CD14-positive monocyte (primary cell): ENCODE measurements around the gene TEKT1. TPM values are rescaled to one million over a fixed set of nuclear protein-coding genes. Genes with fewer than 3 reads are reported as not detected.
A peak's percentile ranks its signal among the peaks of the same experiment; 100 is the strongest.

Experiments
- DNase-seq, 3 donors: peaks; one replicate each; pipeline ENCODE4 v3.0.0-alpha.2; 2011 to 2022
- H2AFZ ChIP-seq: 2 replicates; pipeline ENCODE4 v1.6.0; 2012; ENCODE audit warnings: mild to moderate bottlenecking, low read depth, low read length, inconsistent platforms; ENCODE audit not compliant: insufficient read depth, poor library complexity, severe bottlenecking
- H3K27ac ChIP-seq, 2 donors: 1 replicate in 1 of 2; 2 replicates in 1 of 2; pipeline ENCODE4 v1.5.1; 2012 to 2013; ENCODE audit warnings: low read length in 2 of 2, control low read depth in 1 of 2, inconsistent platforms in 1 of 2, low read depth in 1 of 2, mild to moderate bottlenecking in 1 of 2
- H3K27me3 ChIP-seq, 2 donors: one replicate each; pipeline versions ENCODE4 v1.6.0 to v1.6.1; 2011 to 2013; ENCODE audit warnings: low read length in 2 of 2; ENCODE audit not compliant: control insufficient read depth in 2 of 2, insufficient read depth in 2 of 2
- H3K36me3 ChIP-seq, 2 donors: replicated peaks in 1 of 2; 1 replicate in 1 of 2; 2 replicates in 1 of 2; pipeline versions ENCODE4 v1.5.1 to v1.6.1; 2012 to 2013; ENCODE audit warnings: low read length in 2 of 2, control low read depth in 1 of 2, inconsistent platforms in 1 of 2, mild to moderate bottlenecking in 1 of 2; ENCODE audit not compliant: insufficient read depth in 2 of 2, control insufficient read depth in 1 of 2
- H3K4me1 ChIP-seq, 2 donors: 1 replicate in 1 of 2; 2 replicates in 1 of 2; pipeline versions ENCODE4 v1.5.1 to v1.6.1; 2012 to 2013; ENCODE audit warnings: low read length in 2 of 2, control low read depth in 1 of 2, inconsistent platforms in 1 of 2, mild to moderate bottlenecking in 1 of 2, moderate library complexity in 1 of 2; ENCODE audit not compliant: insufficient read depth in 2 of 2, control insufficient read depth in 1 of 2
- H3K4me2 ChIP-seq: replicated peaks from 2 replicates; pipeline ENCODE3; 2012; ENCODE audit warnings: low read length, moderate library complexity, mild to moderate bottlenecking; ENCODE audit not compliant: poor library complexity, severe bottlenecking; ENCODE audit errors: extremely low read depth
- H3K4me3 ChIP-seq, 3 experiments: fragments of 200-600 bp in 1 of 3; sonication (generic) in 1 of 3; replicated peaks in 1 of 3; 1 replicate in 2 of 3; 2 replicates in 1 of 3; pipeline ENCODE4 v1.5.1; 2011 to 2013; ENCODE audit warnings: low read length in 3 of 3, mild to moderate bottlenecking in 3 of 3, control low read depth in 2 of 3, low read depth in 2 of 3, inconsistent platforms in 1 of 3, moderate library complexity in 1 of 3
- H3K79me2 ChIP-seq: 2 replicates; pipeline ENCODE4 v1.6.0; 2012; ENCODE audit warnings: mild to moderate bottlenecking, control low read depth, inconsistent platforms, low read length, moderate library complexity; ENCODE audit not compliant: insufficient read depth
- H3K9ac ChIP-seq: 2 replicates; pipeline ENCODE4 v1.6.0; 2017; ENCODE audit warnings: low read length, mild to moderate bottlenecking; ENCODE audit not compliant: insufficient read depth, poor library complexity, severe bottlenecking
- H3K9me3 ChIP-seq, 2 donors: replicated peaks in 1 of 2; 1 replicate in 1 of 2; 2 replicates in 1 of 2; pipeline versions ENCODE4 v1.5.1 to v1.6.1; 2012 to 2013; ENCODE audit warnings: low read length in 2 of 2, control low read depth in 1 of 2; ENCODE audit not compliant: control insufficient read depth in 1 of 2, insufficient read depth in 1 of 2
- H4K20me1 ChIP-seq: 2 replicates; pipeline ENCODE4 v1.6.0; 2012; ENCODE audit warnings: mild to moderate bottlenecking, low read length, control low read depth, moderate library complexity; ENCODE audit not compliant: insufficient read depth
- H3K27ac Mint-ChIP-seq, 7 donors: one replicate each; pipeline ENCODE4 v1.8.0; 2020; ENCODE audit warnings: mild to moderate bottlenecking in 7 of 7, mixed read lengths in 7 of 7, moderate library complexity in 6 of 7, inconsistent platforms in 2 of 7
- H3K27me3 Mint-ChIP-seq, 3 donors: one replicate each; pipeline ENCODE4 v1.8.0; 2021 to 2022; ENCODE audit warnings: low read depth in 3 of 3, mild to moderate bottlenecking in 3 of 3, mixed read lengths in 3 of 3, moderate library complexity in 3 of 3, inconsistent platforms in 1 of 3
- H3K36me3 Mint-ChIP-seq, 2 donors: one replicate each; pipeline ENCODE4 v1.8.0; 2020; ENCODE audit warnings: mixed read lengths in 2 of 2, inconsistent platforms in 1 of 2, mild to moderate bottlenecking in 1 of 2
- H3K4me1 Mint-ChIP-seq: one replicate; pipeline ENCODE4 v1.8.0; 2020; ENCODE audit warnings: mild to moderate bottlenecking, mixed read lengths
- H3K4me3 Mint-ChIP-seq, 2 donors: one replicate each; pipeline ENCODE4 v1.8.0; 2020; ENCODE audit warnings: mild to moderate bottlenecking in 2 of 2, mixed read lengths in 2 of 2, moderate library complexity in 1 of 2
- H3K9me3 Mint-ChIP-seq, 7 donors: one replicate each; pipeline ENCODE4 v1.8.0; 2020 to 2022; ENCODE audit warnings: mixed read lengths in 7 of 7, mild to moderate bottlenecking in 6 of 7, moderate library complexity in 6 of 7, inconsistent platforms in 2 of 7
- WGBS: methylation state at CpG from one replicate; pipeline ENCODE4 v1.1.5; 2013; ENCODE audit warnings: missing lambda C conversion rate; ENCODE audit not compliant: insufficient coverage; 5-methylcytosine and 5-hydroxymethylcytosine counted together
- intact Hi-C, 2 donors: fragments of 100-400 bp; cut with micrococcal nuclease; formaldehyde crosslinking; loops; one replicate each; pipeline versions ENCODE4 v1.15.0 to v1.15.1; 2023
- polyA plus RNA-seq, 3 donors: library from polyadenylated mRNA; depleted of rRNA in 1 of 3; unstranded in 2 of 3; stranded (reverse) in 1 of 3; fragments of 300-500 nt in 2 of 3; fragments of >200 nt in 1 of 3; fragmentation: Illumina TruSeq in 2 of 3; gene quantifications; 1 replicate in 2 of 3; 2 replicates in 1 of 3; pipeline ENCODE4 v1.2.3, GENCODE V29; 2012 to 2021
- TF ChIP-seq, protein P1 (sequence below): fragments of 200-600 bp; IDR thresholded peaks from one replicate; pipeline ENCODE4 v1.8.0; 2022; ENCODE audit warnings: antibody characterized with exemption, mild to moderate bottlenecking

The TEKT1 gene
- polyA plus RNA-seq, 3 donors, result not detected

GRCh38 chr17:6787081-6787693, 44.3 kb downstream of the TEKT1 start:
- no peaks in the 10 kb centered on the region for H3K9me3 ChIP-seq
- TF ChIP-seq, protein P1, sequence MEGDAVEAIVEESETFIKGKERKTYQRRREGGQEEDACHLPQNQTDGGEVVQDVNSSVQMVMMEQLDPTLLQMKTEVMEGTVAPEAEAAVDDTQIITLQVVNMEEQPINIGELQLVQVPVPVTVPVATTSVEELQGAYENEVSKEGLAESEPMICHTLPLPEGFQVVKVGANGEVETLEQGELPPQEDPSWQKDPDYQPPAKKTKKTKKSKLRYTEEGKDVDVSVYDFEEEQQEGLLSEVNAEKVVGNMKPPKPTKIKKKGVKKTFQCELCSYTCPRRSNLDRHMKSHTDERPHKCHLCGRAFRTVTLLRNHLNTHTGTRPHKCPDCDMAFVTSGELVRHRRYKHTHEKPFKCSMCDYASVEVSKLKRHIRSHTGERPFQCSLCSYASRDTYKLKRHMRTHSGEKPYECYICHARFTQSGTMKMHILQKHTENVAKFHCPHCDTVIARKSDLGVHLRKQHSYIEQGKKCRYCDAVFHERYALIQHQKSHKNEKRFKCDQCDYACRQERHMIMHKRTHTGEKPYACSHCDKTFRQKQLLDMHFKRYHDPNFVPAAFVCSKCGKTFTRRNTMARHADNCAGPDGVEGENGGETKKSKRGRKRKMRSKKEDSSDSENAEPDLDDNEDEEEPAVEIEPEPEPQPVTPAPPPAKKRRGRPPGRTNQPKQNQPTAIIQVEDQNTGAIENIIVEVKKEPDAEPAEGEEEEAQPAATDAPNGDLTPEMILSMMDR, result no peak
- no peak overlapping the region for H2AFZ ChIP-seq
- no peak overlapping the region for H3K9ac ChIP-seq
- intact Hi-C loops, result no loop called here
- H3K27ac Mint-ChIP-seq, result no peak overlapping the region
- H3K4me2 ChIP-seq, result no peak overlapping the region
- peaks cover 31 to 32% of the 10 kb centered on the region in 2 donors for H3K27me3 ChIP-seq
- H3K4me1 ChIP-seq, result no peaks in the 10 kb centered on the region
- peaks cover 0 to 4% (median 1%) of the 10 kb centered on the region in 7 donors for H3K9me3 Mint-ChIP-seq
- no peaks in the 10 kb centered on the region for H3K36me3 Mint-ChIP-seq
- peak overlapping the region in 1 of 2 donors; percentile 39 for H3K4me3 Mint-ChIP-seq
- H3K27me3 Mint-ChIP-seq, result peaks cover 28 to 76% (median 42%) of the 10 kb centered on the region in 3 donors
- WGBS, result 71% methylated on average over 8 of the region's 10 CpGs
- no peaks in the 10 kb centered on the region for H3K36me3 ChIP-seq
- H4K20me1 ChIP-seq, result no peaks in the 10 kb centered on the region
- no peak overlapping the region for H3K4me3 ChIP-seq
- H3K4me1 Mint-ChIP-seq, result peaks cover 2% of the 10 kb centered on the region
- H3K79me2 ChIP-seq, result no peaks in the 10 kb centered on the region
- no peak for DNase-seq
- H3K27ac ChIP-seq, result no peak overlapping the region

DNA sequence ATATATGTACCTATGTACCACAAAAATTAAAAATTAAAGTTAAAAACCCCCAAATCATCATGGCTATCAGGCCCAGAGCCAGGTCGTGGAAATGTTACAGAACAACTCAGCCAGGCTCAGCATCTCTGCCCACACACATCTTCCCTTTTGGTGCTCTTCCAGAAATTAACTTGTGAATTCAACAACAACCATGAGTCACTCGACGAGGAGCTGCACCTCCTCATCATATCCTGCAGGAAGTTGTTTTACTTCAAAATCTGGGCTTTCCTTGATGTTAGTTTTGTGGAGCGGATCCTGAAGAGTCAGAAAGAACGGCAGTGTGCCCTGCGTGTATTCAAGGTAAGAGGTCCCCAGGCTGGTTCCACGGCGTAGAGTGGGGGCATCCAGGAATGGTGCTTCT, 44.9 kb downstream of the TEKT1 start:
- Mint-ChIP-seq H3K4me3 (no peak overlapping the region), H3K36me3 (no peaks in the 10 kb centered on the region), H3K4me1 (peaks cover 2% of the 10 kb centered on the region), H3K9me3 (peaks cover 0 to 4% (median 1%) of the 10 kb centered on the region in 7 donors), H3K27ac (no peak overlapping the region), H3K27me3 (peaks cover 31 to 78% (median 45%) of the 10 kb centered on the region in 3 donors)
- no peak overlapping the region for H2AFZ ChIP-seq
- H3K27me3 ChIP-seq, result peaks cover 32 to 34% of the 10 kb centered on the region in 2 donors
- intact Hi-C loops, result no loop called here
- no peaks in the 10 kb centered on the region for H3K4me1 ChIP-seq
- no peak overlapping the region for H3K9ac ChIP-seq
- no peaks in the 10 kb centered on the region for H3K9me3 ChIP-seq
- H3K4me3 ChIP-seq, result no peak overlapping the region
- H3K4me2 ChIP-seq, result no peak overlapping the region
- DNase-seq, result no peak
- no peak overlapping the region for H3K27ac ChIP-seq
- no peaks in the 10 kb centered on the region for H4K20me1 ChIP-seq
- no peaks in the 10 kb centered on the region for H3K79me2 ChIP-seq
- H3K36me3 ChIP-seq, result no peaks in the 10 kb centered on the region
- 77% methylated on average over 6 of the region's 8 CpGs for WGBS
- TF ChIP-seq, protein P1, result no peak
